IMR-90 (cell line): ENCODE results near the gene TTC39A.

Experiments used
- BHLHE40 ChIP-seq: fragments of 150-350 bp; IDR thresholded peaks from 2 replicates; pipeline ENCODE4 v1.6.1; 2016; ENCODE audit warnings: mild to moderate bottlenecking, low read depth, low read length
- CHD1 ChIP-seq: IDR thresholded peaks from 2 replicates; pipeline ENCODE4 v1.6.1; 2012; ENCODE audit warnings: low read depth, low read length, improper control_type of control experiment
- CTCF ChIP-seq: conservative IDR thresholded peaks from 2 replicates; pipeline ENCODE4 v1.5.1; 2012; ENCODE audit warnings: mild to moderate bottlenecking, low read depth, low read length, improper control_type of control experiment
- MAFK ChIP-seq: IDR thresholded peaks from 2 replicates; pipeline ENCODE4 v1.6.1; 2012; ENCODE audit warnings: low read depth, low read length, improper control_type of control experiment
- MXI1 ChIP-seq: IDR thresholded peaks from 2 replicates; pipeline ENCODE4 v1.6.1; 2012; ENCODE audit warnings: low read depth, mild to moderate bottlenecking, low read length, moderate library complexity, borderline replicate concordance
- POLR2A ChIP-seq: IDR thresholded peaks from 2 replicates; pipeline ENCODE4 v1.6.1; 2012; ENCODE audit warnings: mild to moderate bottlenecking, low read depth, low read length
- RAD21 ChIP-seq: IDR thresholded peaks from 2 replicates; pipeline ENCODE4 v1.6.1; 2012; ENCODE audit warnings: low read length, improper control_type of control experiment
- RFX5 ChIP-seq: IDR thresholded peaks from 2 replicates; pipeline ENCODE4 v1.8.0; 2012; ENCODE audit warnings: low read depth, mild to moderate bottlenecking, low read length, moderate library complexity
- SMC3 ChIP-seq: fragments of 150-350 bp; IDR thresholded peaks from 2 replicates; pipeline ENCODE4 v1.6.1; 2016; ENCODE audit warnings: low read depth, mild to moderate bottlenecking, antibody characterized with exemption, low read length, moderate library complexity
- USF2 ChIP-seq: fragments of 150-350 bp; IDR thresholded peaks from 2 replicates; pipeline ENCODE4 v1.6.1; 2017; ENCODE audit warnings: mild to moderate bottlenecking, antibody characterized with exemption, low read length, low read depth

GRCh38 chr1:51274676-51275075 is 55.7 kb downstream of the TTC39A start:
- no peak for TF ChIP-seq SMC3
- TF ChIP-seq CTCF = no peak
- no peak for TF ChIP-seq CHD1
- TF ChIP-seq MXI1 = no peak
- TF ChIP-seq MAFK = no peak
- no peak for TF ChIP-seq POLR2A
- no peak for TF ChIP-seq BHLHE40
- no peak for TF ChIP-seq RAD21
- TF ChIP-seq USF2 = no peak
- TF ChIP-seq RFX5 = no peak
